C4-2B (cell line): Measurements from ENCODE around the gene CNTRL.

ENCODE experiments used
- CTCF ChIP-seq: fragments of 450-650 bp; conservative IDR thresholded peaks from 2 replicates; pipeline ENCODE4 v1.5.1; 2017; ENCODE audit warnings: mild to moderate bottlenecking
- ZFX ChIP-seq: fragments of 450-650 bp; IDR thresholded peaks from 2 replicates; pipeline ENCODE4 v1.6.1; 2017

DNA sequence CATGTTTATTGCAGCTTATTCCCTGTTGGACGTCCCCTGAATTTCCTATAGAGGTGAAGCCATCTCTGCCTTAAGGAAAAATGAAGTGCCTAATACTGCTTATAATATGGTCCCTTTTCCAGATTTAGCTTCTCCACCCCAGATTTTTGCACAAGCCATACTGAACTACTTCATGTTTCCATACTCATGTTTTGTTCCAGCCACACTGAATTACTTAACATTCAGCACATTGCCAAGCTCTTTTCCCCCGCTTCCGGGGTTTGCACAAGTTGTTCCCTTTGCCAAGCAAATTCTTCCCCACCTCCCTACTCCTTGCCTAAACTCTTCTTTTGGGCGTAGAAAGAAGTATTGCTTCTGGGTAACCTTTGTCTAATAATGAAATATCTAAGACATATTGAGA, 1.7 kb upstream of the CNTRL start:
- no peak for TF ChIP-seq CTCF
- no peak for TF ChIP-seq ZFX
